ENCODE data around the gene NUTF2. TPM values are rescaled to one million over a fixed set of nuclear protein-coding genes. Genes with fewer than 3 reads are reported as not detected.
A peak's percentile ranks its signal among the peaks of the same experiment; 100 is the strongest.

NUTF2 gene
- total RNA-seq, 1 donor from 2014 or later, result 99.7 TPM

DNA sequence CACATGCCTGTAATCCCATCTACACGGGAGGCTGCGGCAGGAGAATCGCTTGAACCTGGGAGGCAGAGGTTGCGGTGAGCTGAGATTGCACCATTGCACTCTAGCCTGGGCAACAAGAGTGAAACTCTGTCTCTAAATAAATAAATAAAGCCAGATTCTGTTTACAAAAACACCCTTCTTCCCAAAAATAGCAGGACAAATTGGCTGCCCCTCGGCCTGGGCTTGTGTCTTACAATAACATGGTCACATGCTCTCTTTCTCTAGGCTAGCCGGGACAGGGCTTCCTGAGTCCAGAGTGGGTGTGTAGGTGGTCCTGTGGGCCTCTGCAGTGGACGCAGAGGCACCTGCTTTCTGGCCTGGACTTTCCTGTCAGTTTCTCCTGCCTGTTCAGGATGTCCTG lies 22.9 kb downstream of the NUTF2 start:
- intact Hi-C loops (cut with micrococcal nuclease), result no loop called here
- ATAC-seq (ENCODE audit: low read depth) (no peak), DNase-seq (no peak)
- Mint-ChIP-seq H3K27ac (no peak overlapping the region), H3K9me3 (no peaks in the 10 kb centered on the region), H3K4me1 (peaks cover 25% of the 10 kb centered on the region), H3K4me3 (no peak overlapping the region), H3K36me3 (ENCODE audit: low read depth) (peaks cover 43% of the 10 kb centered on the region), H3K27me3 (no peaks in the 10 kb centered on the region)
- ChIA-PET CTCF (no interaction called here), POLR2A (interaction anchor here (0.6 to 0.7 kb wide), 2 partner anchors 46 to 195 kb away, joined by 3 to 5 read pairs; no protein-coding TSS in a partner anchor)
- TF ChIP-seq CTCF (IDR thresholded peaks at IDR 0.05), result no peak

- Mint-ChIP-seq H3K27ac (no peak overlapping the region), H3K27me3 (no peaks in the 10 kb centered on the region), H3K36me3 (ENCODE audit: low read depth) (peaks cover 36% of the 10 kb centered on the region), H3K4me3 (no peak overlapping the region), H3K9me3 (no peaks in the 10 kb centered on the region), H3K4me1 (peaks cover 36% of the 10 kb centered on the region)
- CTCF ChIA-PET, result interaction anchor here (1.4 kb wide), 1 partner anchor 13 kb away, joined by 6 read pairs; no protein-coding TSS in a partner anchor
- POLR2A ChIA-PET, result interaction anchor here (1.0 to 1.6 kb wide), 3 partner anchors 25 to 214 kb away, joined by 3 to 6 read pairs (median 4); partner anchors contain the start of genes NFATC3 and PSMB10
- intact Hi-C loops (cut with micrococcal nuclease), result no loop called here
- TF ChIP-seq CTCF (IDR thresholded peaks at IDR 0.05), result no peak
- no peak for ATAC-seq (ENCODE audit: low read depth)
- no peak for DNase-seq
Observed at GRCh38 chr16:67871256-67871655, 24.5 kb downstream of the NUTF2 start.

DNA sequence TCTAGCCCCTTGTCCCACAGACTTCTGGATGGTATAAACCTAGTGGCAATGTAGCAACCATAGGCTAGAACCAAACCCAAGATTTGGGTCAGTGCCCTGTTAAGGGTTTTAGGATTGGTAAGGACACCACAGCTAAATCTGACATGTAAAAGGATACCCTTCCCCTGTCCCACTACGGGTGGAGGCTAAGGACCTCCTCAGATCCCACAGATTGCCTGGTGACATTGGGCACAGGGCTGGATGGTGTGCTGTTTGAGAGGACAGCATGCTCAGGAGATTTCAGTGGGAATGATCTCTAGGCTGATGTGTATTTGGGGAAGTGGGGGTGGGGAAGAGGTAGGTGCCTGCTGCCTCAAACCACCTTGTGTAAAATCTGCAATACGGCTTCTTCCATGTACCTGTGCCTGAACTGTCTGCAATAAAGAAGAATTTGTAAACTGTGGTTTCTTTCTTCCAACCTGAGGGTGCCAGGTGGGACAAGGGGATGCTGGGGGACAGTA lies 25.4 kb downstream of the NUTF2 start:
- POLR2A ChIA-PET, result interaction anchor here (1.0 to 1.6 kb wide), 3 partner anchors 26 to 213 kb away, joined by 3 to 6 read pairs (median 4); partner anchors contain the start of genes NFATC3 and PSMB10
- DNase-seq (no peak), ATAC-seq (ENCODE audit: low read depth) (no peak)
- Mint-ChIP-seq H3K27ac (peak overlapping the region; percentile 84), H3K27me3 (no peaks in the 10 kb centered on the region), H3K4me3 (peak overlapping the region; percentile 90), H3K36me3 (ENCODE audit: low read depth) (peaks cover 37% of the 10 kb centered on the region), H3K9me3 (no peaks in the 10 kb centered on the region), H3K4me1 (peaks cover 36% of the 10 kb centered on the region)
- no peak for TF ChIP-seq CTCF (IDR thresholded peaks at IDR 0.05)
- CTCF ChIA-PET, result interaction anchor here (1.4 kb wide), 1 partner anchor 12 kb away, joined by 6 read pairs; no protein-coding TSS in a partner anchor
- intact Hi-C loops (cut with micrococcal nuclease), result loop anchor here (1.0 to 2.0 kb wide), 4 partner anchors 21 to 63 kb away; partner anchors contain the start of genes NUTF2 and PSKH1

GRCh38 chr16:67872631-67873434 lies 26.1 kb downstream of the NUTF2 start, which contains the start of gene EDC4:
Gene EDC4 (plus strand): TSS chr16:67873052. CDS start chr16:67873262, 210 bp downstream.
- H3K27me3 Mint-ChIP-seq, result no peaks in the 10 kb centered on the region

More at GRCh38 chr16:67872631-67873434, 26.1 kb downstream of the NUTF2 start, which contains the start of gene EDC4:
- CTCF ChIA-PET, result interaction anchor here (0.6 to 1.4 kb wide), 2 partner anchors 19 to 56 kb away, joined by 3 to 6 read pairs; no protein-coding TSS in a partner anchor
- H3K9me3 Mint-ChIP-seq, result no peaks in the 10 kb centered on the region
- POLR2A ChIA-PET, result interaction anchor here (0.8 to 1.6 kb wide), 7 partner anchors 13 to 165 kb away, joined by 3 to 7 read pairs (median 4); partner anchors contain the start of genes GFOD2 and PSKH1
- H3K27ac Mint-ChIP-seq, result peak within 1 kb of the TSS; percentile 84
- peak within 1 kb of the TSS; percentile 90 for H3K4me3 Mint-ChIP-seq
- ATAC-seq (ENCODE audit: low read depth) (peak; percentile 93), DNase-seq (peak; percentile 89)
- intact Hi-C loops (cut with micrococcal nuclease), result loop anchor here (1.0 to 2.0 kb wide), 5 partner anchors 20 to 62 kb away; partner anchors contain the start of genes NUTF2, PSKH1 and THAP11
- TF ChIP-seq CTCF (IDR thresholded peaks at IDR 0.05), result no peak
- H3K36me3 Mint-ChIP-seq (ENCODE audit: low read depth), result peaks cover 42% of the 10 kb centered on the region
- H3K4me1 Mint-ChIP-seq, result peaks cover 36% of the 10 kb centered on the region

Measured in activated B cell treated with CpG ODN at 0.5 μM for 24 hours (primary cell).